K562 (cell line): Measurements from ENCODE around the gene PPP1R14B. TPM values are rescaled to one million over a fixed set of nuclear protein-coding genes. Genes with fewer than 3 reads are reported as not detected.
A peak's percentile ranks its signal among the peaks of the same experiment; 100 is the strongest.

Source experiments
- CC2D1A ChIP-seq: fragments of 450-650 bp; IDR thresholded peaks from 2 replicates; pipeline ENCODE4 v1.6.1; 2017; ENCODE audit warnings: mild to moderate bottlenecking
- CXXC5 ChIP-seq: fragments of 250-450 bp; sonication (Bioruptor Pico); IDR thresholded peaks from 2 replicates; pipeline ENCODE4 v1.8.0; 2022; ENCODE audit warnings: inconsistent platforms, mild to moderate bottlenecking, moderate library complexity
- FIP1L1 ChIP-seq: fragments of 200-400 bp; formaldehyde crosslinking; IDR thresholded peaks from 2 replicates; pipeline ENCODE4 v1.6.1; 2018; ENCODE audit warnings: mild to moderate bottlenecking, low read depth, low read length; ENCODE audit not compliant: poor library complexity, severe bottlenecking
- FOXK2 ChIP-seq, 2 experiments: fragments of 450-650 bp; IDR thresholded peaks in 1 of 2; conservative IDR thresholded peaks in 1 of 2; 2 replicates each; pipeline ENCODE4 v1.6.1; 2016; ENCODE audit warnings: low read depth in 2 of 2, mild to moderate bottlenecking in 1 of 2
- ILF3 ChIP-seq: fragments of 450-650 bp; IDR thresholded peaks from 2 replicates; pipeline ENCODE4 v1.6.1; 2018; ENCODE audit warnings: antibody characterized with exemption, mild to moderate bottlenecking, moderate library complexity, borderline replicate concordance
- MBD2 ChIP-seq: sonication (generic); IDR thresholded peaks from 2 replicates; pipeline ENCODE4 v1.6.1; 2016; ENCODE audit warnings: low read depth, borderline replicate concordance
- NR4A1 ChIP-seq, 2 experiments: fragments of 250-450 bp in 1 of 2; fragments of 450-650 bp in 1 of 2; sonication (Bioruptor Pico) in 1 of 2; IDR thresholded peaks; 2 replicates each; pipeline versions ENCODE4 v1.4.0 to v1.6.1; 2016 to 2020; ENCODE audit warnings: mild to moderate bottlenecking in 2 of 2, missing compliant biosample characterization in 1 of 2, missing genetic modification characterization in 1 of 2, moderate library complexity in 1 of 2
- POLR3G ChIP-seq: IDR thresholded peaks from 2 replicates; pipeline ENCODE4 v1.6.1; 2011; ENCODE audit not compliant: insufficient read length, insufficient replicate concordance; ENCODE audit errors: extremely low read depth
- RBBP5 ChIP-seq: fragments of 200-600 bp; sonication (generic); IDR thresholded peaks from 2 replicates; pipeline ENCODE4 v1.6.1; 2012; ENCODE audit warnings: borderline replicate concordance, mild to moderate bottlenecking, low read length, control low read depth, inconsistent platforms; ENCODE audit not compliant: insufficient read depth, poor library complexity, severe bottlenecking
- RHOXF2B ChIP-seq: fragments of 250-450 bp; sonication (Bioruptor Pico); conservative IDR thresholded peaks from 2 replicates; pipeline ENCODE4 v1.5.1; 2021
- SMC3 ChIP-seq: conservative IDR thresholded peaks from 2 replicates; pipeline ENCODE4 v1.6.1; 2011; ENCODE audit warnings: low read depth, low read length, improper control_type of control experiment; ENCODE audit not compliant: insufficient read depth
- TSC22D4 ChIP-seq: fragments of 450-650 bp; IDR thresholded peaks from 2 replicates; pipeline ENCODE4 v1.6.1; 2016; ENCODE audit warnings: missing genetic modification characterization, missing biosample characterization, control low read depth
- ZC3H11A ChIP-seq: IDR thresholded peaks from 2 replicates; pipeline ENCODE4 v1.6.1; 2012; ENCODE audit warnings: low read depth, low read length, improper control_type of control experiment
- ZNF232 ChIP-seq: sonication (generic); formaldehyde crosslinking; IDR thresholded peaks from 2 replicates; pipeline ENCODE4 v1.8.0; 2022; ENCODE audit warnings: mild to moderate bottlenecking, missing genetic modification reagents
- ZNF583 ChIP-seq: fragments of 250-450 bp; sonication (Bioruptor Pico); IDR thresholded peaks from 2 replicates; pipeline ENCODE4 v1.4.0; 2020
- polyA plus RNA-seq, 8 experiments: library from polyadenylated mRNA; depleted of rRNA in 4 of 8; stranded (reverse) in 5 of 8; unstranded in 3 of 8; fragments of >200 nt; fragmentation: Nextera tagmentation in 2 of 8; fragmentation: Illumina TruSeq in 1 of 8; extraction: Ambion mirVana in 2 of 8; extraction: Trizol in 1 of 8; gene quantifications; 2 replicates each; pipeline versions ENCODE4 v1.2.1 to v1.2.3, GENCODE V29; 2011 to 2014; ENCODE audit warnings: inconsistent platforms in 1 of 8, missing spikeins in 1 of 8
- total RNA-seq, 7 experiments: library from RNA; depleted of rRNA in 6 of 7; stranded (reverse); fragments of >200 nt in 6 of 7; fragmentation: Illumina TruSeq in 2 of 7; extraction: Trizol in 2 of 7; gene quantifications; 2 replicates each; pipeline versions ENCODE4 v1.2.1 to v1.2.3, GENCODE V29; 2011 to 2021; ENCODE audit warnings: low replicate concordance in 1 of 7
- TF ChIP-seq, protein P1 (sequence below): fragments of 450-650 bp; formaldehyde crosslinking; IDR thresholded peaks from 2 replicates; pipeline ENCODE4 v1.4.0; 2020; ENCODE audit warnings: mild to moderate bottlenecking, mixed read lengths
- TF ChIP-seq, protein P2 (sequence below), 2 experiments: fragments of 450-650 bp; IDR thresholded peaks; 2 replicates each; pipeline ENCODE4 v1.6.1; 2016; ENCODE audit warnings: mild to moderate bottlenecking in 2 of 2, borderline replicate concordance in 1 of 2, low read depth in 1 of 2, moderate library complexity in 1 of 2

Gene PPP1R14B
- total and polyA plus RNA-seq, 9 of the 15 experiments (the other 6 are each of a cell fraction or from before 2014, with no cell fraction given) = 7.7 to 566 (median 212) TPM

DNA sequence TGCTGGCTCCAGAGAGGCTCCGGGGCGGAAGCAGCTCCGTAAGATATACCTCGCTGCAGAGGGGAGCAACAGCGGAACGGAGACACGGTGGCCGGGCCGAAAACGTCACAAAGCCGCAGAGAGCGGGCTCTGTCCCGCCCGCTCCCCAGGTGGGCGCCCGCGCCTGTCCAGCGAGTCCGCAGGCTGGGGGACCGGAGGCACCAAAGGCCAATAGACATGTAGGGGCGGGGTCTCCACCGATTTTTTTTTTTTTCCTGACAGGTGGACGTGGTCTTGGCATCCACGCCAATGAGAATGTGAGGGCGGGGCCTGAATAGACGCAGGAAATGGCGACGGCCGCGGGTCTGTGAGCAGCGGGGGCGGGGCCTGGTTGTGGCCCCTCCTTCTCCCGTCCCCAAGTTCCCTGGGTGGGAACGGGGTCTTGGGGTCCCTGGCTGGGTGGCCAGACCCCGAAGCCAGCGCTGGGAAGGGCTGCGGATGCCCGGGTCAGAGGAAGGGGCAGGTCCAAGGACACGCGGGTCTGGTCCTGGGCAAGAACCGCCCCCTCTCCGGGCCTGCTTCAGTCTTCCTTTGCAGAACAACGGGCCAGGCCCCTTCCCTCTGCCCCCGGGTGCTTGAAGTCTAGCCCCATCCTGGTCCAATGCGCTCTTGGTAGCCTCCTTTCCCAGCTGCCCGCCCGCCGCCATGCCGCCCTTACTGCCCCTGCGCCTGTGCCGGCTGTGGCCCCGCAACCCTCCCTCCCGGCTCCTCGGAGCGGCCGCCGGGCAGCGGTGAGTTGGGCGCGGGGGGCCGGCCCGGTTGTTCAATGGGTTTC lies 16.4 kb downstream of the PPP1R14B start, which contains the start of gene DNAJC4 (continued):
- TF ChIP-seq FIP1L1 (no peak), ILF3 (no peak), FOXK2 (conservative IDR thresholded peaks at IDR 0.05 in 1 of 2, IDR thresholded peaks at IDR 0.05 in 1 of 2; ENCODE audit: low read depth in 2 of 2) (peak in 1 of 2 experiments; percentile 32; a peak in 1 of 4 replicates), RHOXF2B (CRISPR knock-in tag) (no peak), CXXC5 (CRISPR knock-in tag) (peak; percentile 72), CC2D1A (no peak), MBD2 (0 out of 2 replicates have a peak, but pooled peaks have one; percentile 44), RBBP5 (peak; percentile 44), SMC3 (no peak), ZNF232 (CRISPR knock-in tag) (peak; percentile 74; the same call in 1 of the 2 replicates), TSC22D4 (no peak), ZC3H11A (no peak), POLR3G (no peak), NR4A1 (CRISPR knock-in tag; IDR thresholded peaks at IDR 0.05) (no peak), NR4A1 (tag; IDR thresholded peaks at IDR 0.05) (0 out of 2 replicates have a peak, but pooled peaks have one; percentile 18), ZNF583 (no peak)
- TF ChIP-seq, protein P1, sequence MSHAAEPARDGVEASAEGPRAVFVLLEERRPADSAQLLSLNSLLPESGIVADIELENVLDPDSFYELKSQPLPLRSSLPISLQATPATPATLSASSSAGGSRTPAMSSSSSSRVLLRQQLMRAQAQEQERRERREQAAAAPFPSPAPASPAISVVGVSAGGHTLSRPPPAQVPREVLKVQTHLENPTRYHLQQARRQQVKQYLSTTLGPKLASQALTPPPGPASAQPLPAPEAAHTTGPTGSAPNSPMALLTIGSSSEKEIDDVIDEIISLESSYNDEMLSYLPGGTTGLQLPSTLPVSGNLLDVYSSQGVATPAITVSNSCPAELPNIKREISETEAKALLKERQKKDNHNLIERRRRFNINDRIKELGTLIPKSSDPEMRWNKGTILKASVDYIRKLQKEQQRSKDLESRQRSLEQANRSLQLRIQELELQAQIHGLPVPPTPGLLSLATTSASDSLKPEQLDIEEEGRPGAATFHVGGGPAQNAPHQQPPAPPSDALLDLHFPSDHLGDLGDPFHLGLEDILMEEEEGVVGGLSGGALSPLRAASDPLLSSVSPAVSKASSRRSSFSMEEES (CRISPR knock-in tag) = no peak
- TF ChIP-seq, protein P2, sequence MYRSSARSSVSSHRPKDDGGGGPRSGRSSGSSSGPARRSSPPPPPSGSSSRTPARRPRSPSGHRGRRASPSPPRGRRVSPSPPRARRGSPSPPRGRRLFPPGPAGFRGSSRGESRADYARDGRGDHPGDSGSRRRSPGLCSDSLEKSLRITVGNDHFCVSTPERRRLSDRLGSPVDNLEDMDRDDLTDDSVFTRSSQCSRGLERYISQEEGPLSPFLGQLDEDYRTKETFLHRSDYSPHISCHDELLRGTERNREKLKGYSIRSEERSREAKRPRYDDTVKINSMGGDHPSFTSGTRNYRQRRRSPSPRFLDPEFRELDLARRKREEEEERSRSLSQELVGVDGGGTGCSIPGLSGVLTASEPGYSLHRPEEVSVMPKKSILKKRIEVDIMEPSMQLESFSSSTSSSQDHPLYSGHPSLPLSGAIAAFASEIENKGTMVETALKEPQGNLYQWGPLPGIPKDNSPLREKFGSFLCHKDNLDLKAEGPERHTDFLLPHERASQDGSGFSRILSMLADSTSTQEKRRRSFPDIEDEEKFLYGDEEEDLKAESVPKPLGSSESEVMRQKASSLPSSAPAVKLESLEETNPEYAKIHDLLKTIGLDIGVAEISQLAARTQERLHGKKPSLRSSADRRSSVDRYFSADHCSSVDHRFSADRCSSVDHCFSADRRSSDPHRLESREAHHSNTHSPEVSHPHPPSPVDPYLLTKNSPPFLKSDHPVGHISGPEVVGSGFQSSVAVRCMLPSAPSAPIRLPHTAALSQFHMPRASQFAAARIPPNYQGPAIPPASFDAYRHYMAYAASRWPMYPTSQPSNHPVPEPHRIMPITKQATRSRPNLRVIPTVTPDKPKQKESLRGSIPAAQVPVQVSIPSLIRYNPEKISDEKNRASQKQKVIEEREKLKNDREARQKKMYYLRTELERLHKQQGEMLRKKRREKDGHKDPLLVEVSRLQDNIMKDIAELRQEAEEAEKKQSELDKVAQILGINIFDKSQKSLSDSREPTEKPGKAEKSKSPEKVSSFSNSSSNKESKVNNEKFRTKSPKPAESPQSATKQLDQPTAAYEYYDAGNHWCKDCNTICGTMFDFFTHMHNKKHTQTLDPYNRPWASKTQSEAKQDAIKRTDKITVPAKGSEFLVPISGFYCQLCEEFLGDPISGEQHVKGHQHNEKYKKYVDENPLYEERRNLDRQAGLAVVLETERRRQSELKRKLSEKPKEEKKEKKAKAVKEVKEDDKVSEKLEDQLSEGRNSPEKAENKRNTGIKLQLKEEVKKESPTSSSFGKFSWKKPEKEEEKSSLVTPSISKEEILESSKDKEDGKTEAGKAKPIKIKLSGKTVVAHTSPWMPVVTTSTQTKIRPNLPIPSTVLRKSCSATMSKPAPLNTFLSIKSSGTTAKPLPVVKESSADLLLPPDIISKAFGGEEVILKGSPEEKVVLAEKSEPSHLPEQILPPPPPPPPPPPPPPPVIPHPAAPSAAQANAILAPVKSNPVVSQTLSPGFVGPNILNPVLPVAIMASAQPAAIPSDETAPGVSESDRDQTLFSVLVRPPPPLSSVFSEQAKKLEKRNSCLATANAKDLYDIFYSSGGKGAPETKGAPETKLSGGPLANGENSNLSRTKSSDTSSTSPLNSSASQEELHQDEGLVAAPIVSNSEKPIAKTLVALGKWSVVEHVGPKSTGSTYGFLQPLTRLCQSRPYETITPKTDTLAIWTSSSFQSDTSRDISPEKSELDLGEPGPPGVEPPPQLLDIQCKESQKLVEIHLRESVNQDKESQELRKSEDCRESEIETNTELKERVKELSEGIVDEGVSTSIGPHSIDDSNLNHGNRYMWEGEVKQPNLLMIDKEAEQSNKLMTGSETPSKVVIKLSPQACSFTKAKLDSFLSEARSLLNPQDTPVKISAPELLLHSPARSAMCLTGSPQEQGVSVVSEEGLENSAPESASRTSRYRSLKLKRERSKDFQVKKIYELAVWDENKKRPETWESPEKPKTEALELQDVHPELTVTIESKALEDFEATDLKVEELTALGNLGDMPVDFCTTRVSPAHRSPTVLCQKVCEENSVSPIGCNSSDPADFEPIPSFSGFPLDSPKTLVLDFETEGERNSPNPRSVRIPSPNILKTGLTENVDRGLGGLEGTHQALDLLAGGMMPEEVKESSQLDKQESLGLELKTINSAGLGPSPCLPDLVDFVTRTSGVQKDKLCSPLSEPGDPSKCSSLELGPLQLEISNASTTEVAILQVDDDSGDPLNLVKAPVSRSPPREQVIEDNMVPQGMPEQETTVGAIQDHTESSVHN (IDR thresholded peaks at IDR 0.05; ENCODE audit: borderline replicate concordance in 1 of 2, low read depth in 1 of 2) = no peak
